GM19467 (cell line): ENCODE results near the gene STX1B.

ENCODE experiments used
- ATAC-seq: cut with Tn5 transposase; IDR thresholded peaks from one replicate; pipeline ENCODE4 v1.9.1; 2021; ENCODE audit warnings: mild to moderate bottlenecking, moderate library complexity; ENCODE audit not compliant: unreplicated experiment

Gene STX1B

DNA sequence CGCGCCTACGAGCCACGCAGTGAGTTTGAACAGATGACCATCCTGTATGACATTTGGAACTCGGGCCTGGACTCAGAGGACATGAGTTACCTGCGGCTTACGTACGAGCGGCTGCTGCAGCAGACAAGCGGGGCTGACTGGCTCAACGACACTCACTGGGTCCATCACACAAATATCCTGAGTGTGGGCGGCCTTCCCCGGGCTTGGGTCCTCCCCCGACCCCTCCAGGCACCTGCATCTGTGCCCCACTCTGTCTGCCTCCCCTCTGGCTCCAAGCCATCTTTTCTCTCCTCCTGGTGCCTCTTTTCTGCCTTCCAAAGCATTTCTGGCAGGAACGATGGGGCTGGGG is 30.4 kb downstream of the STX1B start:
- ATAC-seq, result no peak

DNA sequence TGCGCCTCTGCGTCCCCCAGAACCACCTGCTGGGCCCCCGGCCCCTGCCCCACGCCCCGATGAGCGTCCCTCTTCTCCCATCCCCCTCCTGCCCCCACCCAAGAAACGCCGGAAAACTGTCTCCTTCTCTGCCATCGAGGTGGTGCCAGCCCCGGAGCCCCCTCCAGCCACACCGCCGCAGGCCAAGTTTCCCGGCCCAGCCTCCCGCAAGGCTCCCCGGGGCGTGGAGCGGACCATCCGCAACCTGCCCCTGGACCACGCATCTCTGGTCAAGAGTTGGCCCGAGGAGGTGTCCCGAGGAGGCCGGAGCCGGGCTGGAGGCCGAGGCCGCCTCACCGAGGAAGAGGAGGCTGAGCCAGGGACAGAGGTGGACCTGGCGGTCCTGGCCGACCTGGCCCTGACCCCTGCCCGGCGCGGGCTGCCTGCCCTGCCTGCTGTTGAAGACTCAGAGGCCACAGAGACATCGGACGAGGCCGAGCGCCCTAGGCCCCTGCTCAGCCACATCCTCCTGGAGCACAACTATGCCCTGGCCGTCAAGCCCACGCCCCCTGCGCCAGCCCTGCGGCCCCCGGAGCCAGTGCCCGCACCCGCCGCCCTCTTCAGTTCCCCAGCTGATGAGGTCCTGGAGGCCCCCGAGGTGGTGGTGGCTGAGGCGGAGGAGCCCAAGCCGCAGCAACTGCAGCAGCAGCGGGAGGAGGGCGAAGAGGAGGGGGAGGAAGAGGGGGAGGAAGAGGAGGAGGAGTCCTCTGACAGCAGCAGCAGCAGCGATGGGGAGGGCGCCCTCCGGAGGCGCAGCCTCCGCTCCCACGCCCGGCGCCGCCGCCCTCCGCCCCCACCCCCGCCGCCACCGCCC is 31.0 kb downstream of the STX1B start:
- ATAC-seq, result no peak

DNA sequence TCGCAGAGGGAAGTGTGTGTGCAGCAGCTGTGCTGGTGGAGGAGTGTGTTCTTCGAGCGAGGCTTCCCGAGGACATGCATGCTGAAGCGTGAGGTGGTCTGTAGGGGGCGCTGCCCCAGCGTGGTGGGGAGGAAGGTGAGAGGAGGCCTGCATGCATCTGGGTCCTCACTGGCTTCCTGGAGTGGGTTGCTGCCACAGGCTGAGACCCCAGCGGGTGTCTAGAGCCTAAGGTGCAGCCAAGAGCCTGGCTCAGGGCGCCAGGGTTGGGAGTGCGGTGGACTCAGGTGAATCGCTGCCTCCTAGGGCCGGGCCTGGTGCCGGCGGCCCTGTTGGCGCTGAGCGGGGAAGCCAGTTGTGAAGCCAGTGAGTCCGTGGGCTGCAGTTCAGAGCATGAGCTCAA is 32.9 kb downstream of the STX1B start:
- no peak for ATAC-seq

DNA sequence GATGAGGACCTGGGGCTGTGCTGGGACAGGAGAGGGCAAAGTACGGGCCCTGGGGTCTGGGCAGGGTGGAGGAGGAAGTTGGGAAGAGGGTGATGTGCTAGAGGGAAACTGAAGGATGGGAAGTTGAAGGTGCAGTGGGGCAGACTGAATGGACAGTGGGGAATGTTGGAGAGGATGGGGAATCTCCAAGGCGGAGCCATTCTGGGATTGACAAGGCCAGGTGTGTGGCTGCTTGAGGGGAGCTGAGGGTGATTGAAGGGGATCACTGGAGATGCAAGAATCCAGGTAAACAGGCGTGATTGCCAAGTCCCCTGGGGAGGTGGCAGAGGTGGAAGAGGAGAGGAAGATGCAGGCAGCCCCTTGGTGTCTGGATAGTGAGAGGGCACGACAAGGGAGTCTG is 34.0 kb downstream of the STX1B start:
- ATAC-seq, result no peak

DNA sequence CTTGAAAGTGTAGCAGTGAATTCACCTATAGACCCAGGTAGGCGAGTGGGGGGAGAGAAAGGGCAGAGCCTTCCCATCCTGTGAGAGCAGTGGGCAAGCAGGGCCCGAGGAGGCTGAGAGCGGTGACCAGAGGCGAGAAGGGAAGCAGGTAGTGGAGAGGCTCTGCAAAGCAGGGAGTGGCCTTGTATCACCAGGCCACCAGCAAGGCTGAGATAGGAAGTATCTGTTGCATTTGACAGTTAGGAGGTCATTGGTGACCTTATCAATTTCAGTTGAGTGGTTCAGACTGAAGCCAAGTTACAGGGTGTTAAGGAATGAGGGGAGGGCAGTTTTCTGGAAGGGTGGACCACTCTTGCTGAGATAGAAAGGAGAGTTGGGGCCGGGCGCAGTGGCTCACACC is 36.1 kb downstream of the STX1B start:
- ATAC-seq, result no peak

DNA sequence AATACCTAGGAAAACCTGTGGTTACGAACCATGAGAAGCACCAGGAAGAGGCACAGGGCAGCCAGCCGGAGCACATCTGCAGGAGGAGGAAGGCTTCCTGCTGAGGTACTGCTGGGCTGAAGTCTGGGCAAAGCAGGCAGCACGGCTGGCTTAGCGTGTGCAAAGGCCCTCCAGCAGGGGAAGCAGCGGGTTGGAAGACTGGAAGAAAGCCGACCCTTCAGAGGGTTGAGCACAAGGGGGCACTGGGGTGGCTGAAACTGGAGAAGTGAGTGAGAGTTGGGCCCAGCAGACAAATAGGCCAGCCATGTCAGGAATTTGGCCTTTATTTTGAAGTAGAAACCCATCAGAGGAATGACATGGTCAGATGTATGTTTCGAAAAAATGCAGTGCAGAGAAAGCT is 37.6 kb downstream of the STX1B start:
- no peak for ATAC-seq

DNA sequence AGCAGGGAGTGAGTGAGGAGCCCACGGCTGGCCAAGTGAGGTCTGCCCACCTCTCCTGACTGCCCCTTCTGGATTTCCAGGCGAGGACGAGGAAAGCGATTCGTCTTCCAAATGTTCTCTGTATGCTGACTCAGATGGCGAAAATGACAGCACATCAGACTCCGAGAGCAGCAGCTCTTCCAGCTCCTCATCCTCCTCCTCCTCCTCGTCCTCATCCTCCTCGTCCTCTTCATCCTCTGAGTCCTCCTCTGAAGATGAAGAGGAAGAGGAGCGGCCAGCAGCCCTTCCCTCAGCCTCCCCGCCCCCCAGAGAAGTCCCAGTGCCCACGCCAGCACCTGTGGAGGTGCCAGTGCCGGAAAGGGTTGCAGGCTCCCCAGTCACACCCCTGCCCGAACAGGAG is 39.1 kb downstream of the STX1B start:
- ATAC-seq, result no peak

DNA sequence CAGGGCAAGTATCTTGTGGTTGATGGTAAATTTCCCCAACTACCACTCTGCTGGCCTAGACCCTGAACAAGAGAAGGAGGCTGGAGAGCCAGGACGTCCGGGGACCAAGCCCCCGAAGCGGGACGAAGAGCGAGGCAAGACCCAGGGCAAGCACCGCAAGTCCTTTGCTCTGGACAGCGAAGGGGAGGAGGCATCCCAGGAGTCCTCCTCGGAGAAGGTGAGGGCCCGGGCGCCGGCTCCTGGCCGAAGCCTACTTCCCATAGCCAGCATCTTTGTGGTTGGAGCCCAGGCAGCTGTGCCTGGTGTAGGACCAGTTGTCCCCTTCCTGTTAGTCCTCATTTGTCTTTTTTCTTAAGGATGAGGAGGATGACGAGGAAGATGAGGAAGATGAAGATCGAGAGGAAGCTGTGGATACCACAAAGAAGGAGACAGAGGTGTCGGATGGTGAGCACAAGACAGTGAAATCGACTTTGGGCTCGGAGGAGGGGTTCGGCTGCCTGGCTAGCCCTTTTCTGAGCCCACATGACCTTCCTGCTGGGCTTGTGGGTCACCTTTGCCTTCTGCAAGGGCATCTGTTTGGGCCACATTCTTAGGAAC is 41.1 kb downstream of the STX1B start:
- no peak for ATAC-seq

DNA sequence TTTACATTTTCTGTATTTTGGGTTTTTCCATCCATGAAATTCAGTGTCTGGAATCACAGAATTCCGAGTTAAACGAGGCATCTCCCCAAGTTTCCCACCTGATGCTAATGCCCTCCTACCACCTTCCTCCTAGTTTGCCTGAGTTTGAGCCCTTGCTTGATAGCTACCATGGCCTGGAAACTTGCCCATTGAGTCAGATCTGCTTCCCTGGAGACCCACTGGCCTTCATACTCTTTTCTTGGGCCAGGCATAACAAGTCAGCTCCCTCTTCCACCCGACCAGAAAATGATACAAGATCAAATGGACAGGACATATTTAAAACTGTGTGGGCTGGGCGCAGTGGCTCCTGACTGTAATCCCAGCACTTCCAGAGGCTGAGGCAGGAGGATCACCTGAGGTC is 42.6 kb downstream of the STX1B start:
- no peak for ATAC-seq

DNA sequence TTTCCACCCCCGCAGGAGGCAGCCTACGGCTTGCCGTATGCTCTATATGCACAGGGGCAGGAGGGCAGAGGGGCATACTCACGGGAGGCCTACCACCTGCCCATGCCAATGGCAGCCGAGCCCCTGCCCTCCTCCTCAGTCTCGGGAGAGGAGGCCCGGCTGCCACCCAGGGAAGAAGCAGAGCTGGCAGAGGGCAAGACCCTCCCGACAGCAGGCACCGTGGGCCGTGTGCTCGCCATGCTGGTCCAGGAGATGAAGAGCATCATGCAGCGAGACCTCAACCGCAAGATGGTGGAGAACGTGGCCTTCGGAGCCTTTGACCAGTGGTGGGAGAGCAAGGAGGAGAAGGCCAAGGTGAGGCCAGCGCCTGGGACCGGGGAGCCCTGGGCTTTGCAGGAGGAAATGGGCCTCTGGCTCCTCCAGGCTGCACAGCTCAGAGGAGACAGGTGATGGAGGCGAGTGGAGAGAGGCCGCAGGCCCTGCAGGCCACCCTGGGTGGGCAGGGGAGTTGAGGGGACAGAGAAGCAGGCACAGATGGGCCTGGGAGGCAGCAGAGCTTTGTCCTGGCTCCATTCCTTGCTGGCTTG is 44.3 kb downstream of the STX1B start:
- ATAC-seq, result no peak

DNA sequence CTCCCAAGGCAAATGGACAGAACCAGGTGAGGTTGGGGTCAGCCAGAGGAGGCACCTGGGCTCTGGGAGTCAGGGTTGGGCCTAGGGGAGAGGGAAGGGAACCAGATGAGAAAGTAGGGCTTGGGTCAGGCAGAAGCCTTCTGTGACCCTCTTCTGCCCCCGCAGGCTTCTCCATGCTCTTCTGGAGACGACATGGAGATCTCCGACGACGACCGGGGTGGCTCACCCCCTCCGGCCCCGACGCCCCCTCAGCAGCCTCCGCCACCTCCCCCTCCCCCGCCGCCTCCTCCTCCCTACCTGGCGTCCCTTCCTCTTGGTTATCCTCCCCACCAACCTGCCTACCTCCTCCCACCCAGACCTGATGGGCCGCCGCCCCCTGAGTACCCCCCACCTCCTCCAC is 45.0 kb downstream of the STX1B start:
- no peak for ATAC-seq

DNA sequence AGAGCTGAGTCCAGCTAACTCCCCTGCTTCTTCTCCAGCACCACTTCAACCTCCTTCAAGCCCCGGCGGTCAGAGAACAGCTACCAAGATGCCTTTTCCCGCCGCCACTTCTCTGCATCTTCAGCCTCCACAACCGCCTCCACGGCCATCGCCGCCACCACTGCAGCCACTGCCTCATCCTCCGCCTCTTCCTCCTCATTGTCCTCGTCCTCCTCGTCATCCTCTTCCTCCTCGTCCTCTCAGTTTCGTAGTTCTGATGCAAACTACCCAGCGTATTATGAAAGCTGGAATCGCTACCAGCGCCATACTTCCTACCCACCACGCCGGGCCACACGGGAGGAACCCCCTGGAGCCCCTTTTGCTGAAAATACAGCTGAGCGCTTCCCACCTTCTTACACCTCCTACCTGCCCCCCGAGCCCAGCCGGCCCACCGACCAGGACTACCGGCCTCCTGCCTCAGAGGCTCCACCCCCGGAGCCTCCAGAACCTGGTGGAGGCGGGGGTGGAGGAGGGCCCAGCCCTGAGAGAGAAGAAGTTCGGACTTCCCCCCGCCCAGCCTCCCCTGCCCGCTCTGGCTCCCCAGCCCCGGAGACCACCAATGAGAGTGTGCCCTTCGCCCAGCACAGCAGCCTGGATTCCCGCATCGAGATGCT is 45.7 kb downstream of the STX1B start:
- no peak for ATAC-seq

DNA sequence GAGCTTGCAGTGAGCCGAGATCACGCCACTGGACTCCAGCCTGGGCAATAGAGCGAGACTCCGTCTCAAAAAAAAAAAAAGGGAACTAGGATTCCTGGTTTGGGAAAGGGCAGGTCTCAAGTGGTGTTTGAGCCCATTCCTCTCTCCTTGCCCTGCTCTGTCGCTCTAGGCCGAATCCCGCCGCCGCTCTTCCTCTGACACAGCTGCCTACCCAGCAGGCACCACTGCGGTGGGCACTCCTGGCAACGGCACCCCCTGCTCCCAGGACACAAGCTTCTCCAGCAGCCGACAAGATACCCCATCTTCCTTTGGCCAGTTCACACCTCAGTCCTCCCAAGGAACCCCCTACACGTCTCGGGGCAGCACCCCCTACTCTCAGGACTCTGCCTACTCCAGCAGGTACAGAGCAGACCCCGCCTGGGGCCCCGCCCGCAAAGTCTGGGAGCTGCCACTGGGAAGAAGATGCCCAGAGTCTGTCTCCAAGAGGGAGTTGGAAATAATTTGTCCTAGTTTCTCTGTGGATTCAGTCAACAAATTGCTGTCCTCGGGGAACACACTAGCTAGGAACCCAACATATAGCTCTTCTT is 46.4 kb downstream of the STX1B start:
- ATAC-seq, result no peak

DNA sequence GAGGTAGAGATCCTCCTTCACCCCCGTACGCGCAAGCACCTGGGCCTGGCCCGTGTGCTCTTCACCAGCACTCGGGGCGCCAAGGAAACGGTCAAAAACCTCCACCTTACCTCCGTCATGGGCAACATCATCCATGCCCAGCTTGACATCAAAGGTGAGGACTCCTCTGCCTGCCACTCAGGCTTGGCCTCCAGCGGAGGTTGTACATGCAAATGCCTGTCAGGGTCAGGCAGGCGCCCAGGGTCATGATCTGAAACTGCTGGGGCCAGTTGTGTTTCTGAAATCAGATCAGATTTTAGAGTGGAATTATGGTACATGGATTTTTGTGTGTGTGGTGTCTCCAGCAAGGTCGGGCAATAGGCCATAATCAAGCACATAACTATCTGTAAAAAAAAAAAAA is 49.1 kb downstream of the STX1B start:
- ATAC-seq, result no peak

DNA sequence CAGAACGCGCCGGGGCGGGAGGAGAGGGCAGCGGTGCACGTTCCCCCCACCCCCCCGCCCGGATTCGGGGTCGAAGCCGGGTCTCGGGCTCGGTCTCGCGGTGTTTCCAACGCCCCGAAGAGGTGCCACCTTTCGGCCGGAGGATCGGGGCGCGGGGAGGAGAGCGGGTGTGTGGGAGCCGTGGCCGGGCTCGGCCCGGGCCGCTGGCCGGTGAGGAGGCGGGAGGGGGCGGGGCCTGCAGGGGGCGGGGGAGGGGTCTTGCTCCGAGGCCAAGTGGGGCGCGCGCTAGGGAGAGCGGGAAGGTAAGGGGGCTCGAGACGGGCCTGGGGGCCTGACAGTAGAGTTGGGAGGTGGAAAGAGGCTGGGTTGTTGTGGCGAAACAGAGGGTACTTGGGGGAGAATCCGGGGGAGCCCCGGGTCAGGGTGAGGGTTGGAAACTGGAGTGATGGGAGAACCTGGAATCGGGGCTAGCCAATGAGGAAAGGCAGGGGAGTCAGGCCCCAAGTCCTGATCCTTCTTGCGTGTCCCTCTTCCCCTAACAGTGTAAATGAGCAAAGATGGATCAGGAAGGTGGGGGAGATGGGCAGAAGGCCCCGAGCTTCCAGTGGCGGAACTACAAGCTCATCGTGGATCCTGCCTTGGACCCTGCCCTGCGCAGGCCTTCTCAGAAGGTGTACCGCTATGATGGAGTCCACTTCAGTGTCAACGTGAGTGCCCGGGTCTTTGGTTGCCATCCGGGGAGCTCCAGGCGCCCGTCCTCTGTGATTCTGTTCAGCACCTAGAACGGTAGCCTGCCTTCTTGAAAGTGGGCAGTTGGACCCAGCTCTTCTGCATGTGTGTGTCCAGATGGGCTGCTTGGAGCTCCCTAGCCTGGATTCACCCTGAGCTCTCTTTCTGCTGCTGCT is 52.0 kb downstream of the STX1B start:
- ATAC-seq, result peak; percentile 24

DNA sequence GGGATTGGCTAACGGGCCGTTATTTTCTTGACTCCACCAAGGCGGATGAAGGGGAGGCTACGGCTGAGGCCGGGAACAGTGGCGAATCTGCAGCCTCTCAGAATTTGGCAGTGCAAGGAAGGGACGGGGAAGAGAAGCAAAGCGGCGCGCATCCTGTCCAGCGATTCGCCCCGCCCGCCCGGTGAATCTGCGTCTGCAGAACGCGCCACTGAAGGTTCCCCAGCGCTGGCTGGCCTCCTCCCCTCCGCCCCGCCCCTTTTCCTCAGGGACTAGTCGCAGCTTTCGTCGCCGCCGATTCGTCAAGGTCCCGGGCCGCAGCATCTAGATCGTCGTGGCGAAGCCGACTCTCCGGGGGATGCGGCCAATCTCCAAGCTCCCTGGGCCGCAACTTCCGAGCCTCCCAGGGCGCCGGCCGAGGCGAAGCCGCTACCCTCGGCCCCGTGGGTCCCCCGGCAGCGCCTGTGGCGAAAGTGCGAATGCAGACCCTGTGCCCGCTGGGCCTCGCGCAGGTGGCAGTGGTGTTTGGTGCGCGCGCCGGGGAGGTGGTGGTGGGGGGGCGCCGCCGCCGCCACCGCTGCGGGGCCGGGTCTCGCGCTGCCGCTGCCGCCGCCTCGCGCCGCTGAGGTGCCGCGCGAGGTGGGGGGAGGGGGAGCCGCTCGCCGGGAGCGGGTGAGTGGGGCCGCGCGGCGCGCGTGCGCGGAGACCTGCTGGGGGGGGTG is 52.8 kb downstream of the STX1B start, which contains the start of gene SETD1A:
TSS of gene SETD1A (plus strand) at position 299 of the 719 bp plus-strand sequence. CDS start 978 bp downstream, outside the sequence.
- ATAC-seq, result peak; percentile 57

DNA sequence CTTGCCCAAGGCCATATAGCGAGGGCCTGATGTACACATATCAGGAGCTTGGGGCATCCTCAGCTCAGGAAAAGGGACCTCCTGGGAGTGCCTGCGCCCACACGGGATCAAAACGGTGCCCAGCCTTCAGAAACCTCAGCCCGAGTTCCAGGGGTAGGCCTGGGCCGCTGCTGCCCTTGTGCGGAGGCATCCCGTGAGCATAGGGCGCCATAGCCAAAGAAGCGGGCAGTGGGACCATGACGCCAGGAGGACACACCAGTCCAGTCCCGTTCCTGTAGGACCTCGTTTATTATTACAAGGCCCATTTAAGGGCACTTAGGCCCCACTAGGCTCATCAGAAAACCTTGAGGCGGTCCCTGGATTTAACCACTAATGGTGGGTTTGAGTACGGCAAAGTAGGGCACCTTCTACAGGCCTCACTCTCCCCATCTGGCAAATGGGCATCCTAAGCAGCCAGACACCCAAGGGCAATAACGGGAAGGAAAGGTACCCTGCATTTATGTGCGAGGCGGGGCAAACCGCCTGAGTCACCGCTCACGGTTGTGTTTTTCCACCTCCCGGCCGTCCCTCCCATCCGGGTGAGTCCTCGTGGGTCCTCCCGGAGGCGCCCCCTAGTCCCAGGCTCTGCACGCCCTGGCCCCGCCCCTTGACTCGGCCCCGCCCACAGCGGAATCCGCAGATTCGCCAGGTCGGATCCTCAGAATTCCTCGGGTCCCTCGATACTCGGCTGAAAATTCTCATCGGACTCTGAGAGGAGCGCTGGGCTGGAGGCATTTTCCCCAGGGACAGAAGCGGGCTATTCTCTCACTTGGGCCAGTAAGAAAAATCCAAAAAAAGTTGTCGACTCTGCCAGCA is 53.6 kb downstream of the STX1B start:
- ATAC-seq, result peak; percentile 33

DNA sequence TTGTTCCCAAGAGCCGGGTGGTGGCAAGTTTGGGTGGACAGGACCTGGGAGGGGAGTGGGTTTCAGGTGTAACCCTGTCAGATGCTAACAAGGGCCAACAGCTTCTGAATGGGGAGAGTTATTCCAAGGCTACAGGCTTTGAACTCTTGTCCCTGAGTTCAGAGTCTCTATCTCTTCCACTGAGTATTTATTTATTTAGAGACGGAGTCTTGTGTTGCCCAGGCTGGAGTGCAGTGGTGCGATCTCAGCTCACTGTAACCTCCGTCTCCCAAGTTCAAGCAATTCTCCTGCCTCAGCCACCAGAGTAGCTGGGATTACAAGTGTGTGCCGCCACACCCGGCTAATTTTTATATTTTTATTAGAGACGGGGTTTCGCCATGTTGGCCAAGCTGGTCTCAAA is 55.4 kb downstream of the STX1B start:
- no peak for ATAC-seq
